ENCODE data around the gene RAVER1.

RAVER1 gene

GRCh38 chr19:10274589-10274988 is 58.7 kb downstream of the RAVER1 start:
- TF ChIP-seq REST (IDR thresholded peaks at IDR 0.05; ENCODE audit: insufficient read depth in 1 of 2, low read depth in 2 of 2, low read length in 2 of 2), result no peak
- TF ChIP-seq TAF1 (IDR thresholded peaks at IDR 0.05; ENCODE audit: borderline replicate concordance, insufficient read depth, low read length), result no peak

GRCh38 chr19:10271543-10272086 is 61.7 kb downstream of the RAVER1 start:
- no peak for TF ChIP-seq POLR2AphosphoS5 (IDR thresholded peaks at IDR 0.05; ENCODE audit: low read depth, low read length)
- no peak for TF ChIP-seq TAF1 (IDR thresholded peaks at IDR 0.05; ENCODE audit: borderline replicate concordance, insufficient read depth, low read length)
- no peak for TF ChIP-seq FOXP2 (optimal IDR thresholded peaks at IDR 0.05; ENCODE audit: borderline replicate concordance, extremely low read depth, extremely low read length, insufficient read depth)
- TF ChIP-seq SIN3A (IDR thresholded peaks at IDR 0.05; ENCODE audit: borderline replicate concordance, insufficient read depth, low read length), result no peak
- TF ChIP-seq REST (IDR thresholded peaks at IDR 0.05; ENCODE audit: insufficient read depth in 1 of 2, low read depth in 2 of 2, low read length in 2 of 2), result no peak

GRCh38 chr19:10270616-10271394 is 62.5 kb downstream of the RAVER1 start, which contains the start of gene ICAM1:
ICAM1 (plus strand) TSS chr19:10271120; CDS start chr19:10271160, 40 bp downstream.
- TF ChIP-seq FOXP2 (optimal IDR thresholded peaks at IDR 0.05; ENCODE audit: borderline replicate concordance, extremely low read depth, extremely low read length, insufficient read depth) (peak; percentile 47), REST (IDR thresholded peaks at IDR 0.05; ENCODE audit: insufficient read depth in 1 of 2, low read depth in 2 of 2, low read length in 2 of 2) (no peak), TAF1 (IDR thresholded peaks at IDR 0.05; ENCODE audit: borderline replicate concordance, insufficient read depth, low read length) (0 out of 2 replicates have a peak, but pooled peaks have one; percentile 20), POLR2AphosphoS5 (IDR thresholded peaks at IDR 0.05; ENCODE audit: low read depth, low read length) (no peak), SIN3A (IDR thresholded peaks at IDR 0.05; ENCODE audit: borderline replicate concordance, insufficient read depth, low read length) (no peak)

GRCh38 chr19:10270180-10270615 is 63.1 kb downstream of the RAVER1 start:
- TF ChIP-seq FOXP2 (optimal IDR thresholded peaks at IDR 0.05; ENCODE audit: borderline replicate concordance, extremely low read depth, extremely low read length, insufficient read depth), result no peak
- no peak for TF ChIP-seq REST (IDR thresholded peaks at IDR 0.05; ENCODE audit: insufficient read depth in 1 of 2, low read depth in 2 of 2, low read length in 2 of 2)
- TF ChIP-seq POLR2AphosphoS5 (IDR thresholded peaks at IDR 0.05; ENCODE audit: low read depth, low read length), result no peak
- TF ChIP-seq TAF1 (IDR thresholded peaks at IDR 0.05; ENCODE audit: borderline replicate concordance, insufficient read depth, low read length), result no peak
- no peak for TF ChIP-seq SIN3A (IDR thresholded peaks at IDR 0.05; ENCODE audit: borderline replicate concordance, insufficient read depth, low read length)
